ENCODE results near the gene MADD.

The MADD gene

DNA sequence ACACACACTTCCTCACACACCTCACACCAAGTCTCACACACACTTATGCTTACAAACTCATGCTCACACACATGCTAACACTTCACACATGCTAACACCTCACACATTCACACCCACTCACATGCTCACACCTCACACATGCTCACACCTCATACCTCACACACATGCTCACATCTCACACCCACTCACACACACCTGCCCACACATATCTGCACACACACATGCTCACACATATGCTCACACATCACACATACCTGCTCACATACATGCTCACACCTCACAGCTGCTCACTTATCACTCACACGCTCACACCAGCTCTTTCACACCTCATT lies 87.0 kb downstream of the MADD start:
- H3K36me3 Mint-ChIP-seq (ENCODE audit: low read depth) = no peaks in the 10 kb centered on the region
- H3K27me3 Mint-ChIP-seq = no peaks in the 10 kb centered on the region
- peaks cover 24% of the 10 kb centered on the region for H3K4me1 Mint-ChIP-seq (ENCODE audit: low read depth)

DNA sequence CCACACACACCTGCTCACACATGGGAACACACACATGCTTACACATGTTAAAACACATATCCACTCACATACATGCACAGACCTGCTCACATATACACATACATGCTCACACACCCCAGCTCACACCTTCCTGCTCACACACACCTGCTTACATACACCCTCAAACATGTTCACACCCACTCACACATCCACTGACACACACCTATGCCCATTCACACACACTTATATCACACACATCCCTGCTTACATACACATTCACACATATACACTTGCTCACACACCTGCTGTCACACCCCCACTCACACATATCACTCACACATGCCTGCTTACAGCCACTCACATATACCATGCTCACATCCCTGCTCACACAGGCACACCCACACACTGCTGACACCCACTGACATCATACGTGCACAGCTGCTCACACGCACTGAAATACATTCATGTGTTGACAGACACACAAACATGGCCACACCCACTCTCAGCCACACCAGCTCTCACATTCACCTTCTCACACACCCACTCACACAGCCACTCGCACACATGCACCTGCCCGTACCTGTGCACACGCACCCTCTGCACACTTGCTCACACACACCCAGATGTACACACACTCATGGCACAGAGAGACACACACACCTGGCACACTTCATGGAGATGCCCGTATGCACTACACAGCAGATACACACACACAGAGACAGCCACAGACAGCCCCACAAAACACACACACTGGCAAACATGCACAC lies 88.2 kb downstream of the MADD start:
- peaks cover 24% of the 10 kb centered on the region for H3K4me1 Mint-ChIP-seq (ENCODE audit: low read depth)
- H3K4me3 Mint-ChIP-seq = no peak overlapping the region
- H3K27me3 Mint-ChIP-seq = no peaks in the 10 kb centered on the region
- no peak overlapping the region for H3K27ac Mint-ChIP-seq
- no peaks in the 10 kb centered on the region for H3K36me3 Mint-ChIP-seq (ENCODE audit: low read depth)
- H3K9me3 Mint-ChIP-seq = no peaks in the 10 kb centered on the region

More for the DNA sequence above, 87.0 kb downstream of the MADD start:
- Mint-ChIP-seq H3K27ac (no peak overlapping the region), H3K9me3 (no peaks in the 10 kb centered on the region), H3K4me3 (no peak overlapping the region)

DNA sequence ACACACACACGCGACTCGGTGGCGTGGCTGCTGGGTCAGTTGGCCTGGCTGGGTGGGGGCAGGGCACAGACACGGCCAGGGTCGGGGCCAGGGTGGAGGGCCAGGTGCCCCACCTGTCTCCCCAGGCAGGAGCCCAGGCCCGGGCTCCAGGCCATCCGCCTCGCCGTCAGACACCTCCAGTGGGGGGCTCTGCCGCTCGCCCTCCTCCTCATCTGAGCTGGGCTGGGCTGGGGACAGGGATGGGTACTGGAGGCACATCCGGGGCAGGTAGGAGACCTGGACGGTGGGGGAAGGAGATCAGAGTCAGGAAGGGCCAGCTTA lies 88.8 kb downstream of the MADD start:
- Mint-ChIP-seq H3K4me1 (ENCODE audit: low read depth) (peaks cover 24% of the 10 kb centered on the region), H3K9me3 (no peaks in the 10 kb centered on the region), H3K27me3 (no peaks in the 10 kb centered on the region), H3K4me3 (no peak overlapping the region), H3K27ac (no peak overlapping the region), H3K36me3 (ENCODE audit: low read depth) (no peaks in the 10 kb centered on the region)

DNA sequence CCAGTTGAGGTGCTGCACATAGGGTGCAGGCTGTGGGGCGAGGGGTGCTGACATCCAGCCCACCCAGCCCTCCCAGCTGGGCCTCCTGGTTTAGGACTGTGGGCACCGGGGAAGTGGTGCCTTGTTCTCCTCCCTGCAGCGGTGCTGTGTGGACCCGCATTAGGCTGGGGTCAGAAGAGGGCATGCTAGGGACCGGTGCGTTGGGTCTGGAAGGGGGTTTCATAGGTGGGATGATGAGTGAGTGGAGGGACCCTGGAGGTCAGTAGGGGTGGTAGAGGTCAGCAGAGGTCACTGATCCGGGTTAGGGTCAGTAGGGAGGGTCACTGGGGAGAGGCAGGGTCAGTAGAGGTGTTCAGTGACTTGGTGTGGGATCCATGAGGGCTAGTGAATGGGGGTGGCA lies 89.2 kb downstream of the MADD start:
- peak overlapping the region; percentile 51 for H3K27ac Mint-ChIP-seq
- H3K9me3 Mint-ChIP-seq = no peaks in the 10 kb centered on the region
- no peaks in the 10 kb centered on the region for H3K36me3 Mint-ChIP-seq (ENCODE audit: low read depth)
- H3K27me3 Mint-ChIP-seq = no peaks in the 10 kb centered on the region
- H3K4me1 Mint-ChIP-seq (ENCODE audit: low read depth) = peaks cover 24% of the 10 kb centered on the region
- H3K4me3 Mint-ChIP-seq = no peak overlapping the region

DNA sequence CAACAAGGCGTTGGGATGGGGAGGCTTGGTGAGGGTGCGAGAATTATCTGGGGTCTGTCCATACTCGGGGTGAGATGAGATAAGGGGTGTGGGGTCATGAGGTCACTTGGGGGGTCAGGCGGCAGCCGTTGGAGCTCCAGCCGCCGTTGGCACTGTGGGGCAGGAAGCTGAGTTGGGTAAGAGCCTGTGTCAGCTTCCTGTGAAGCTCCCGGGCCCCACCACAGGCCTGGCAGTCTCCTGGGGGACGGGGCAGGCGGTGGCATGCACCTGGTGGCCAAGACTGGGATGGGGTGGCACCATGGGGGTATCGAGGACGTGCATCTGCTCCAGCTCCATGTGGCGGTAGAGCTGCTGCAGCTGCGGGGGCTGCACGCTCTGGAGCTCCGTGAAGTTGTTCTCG lies 89.7 kb downstream of the MADD start:
- H3K9me3 Mint-ChIP-seq = no peaks in the 10 kb centered on the region
- no peaks in the 10 kb centered on the region for H3K27me3 Mint-ChIP-seq
- H3K4me3 Mint-ChIP-seq = no peak overlapping the region
- peak overlapping the region; percentile 51 for H3K27ac Mint-ChIP-seq
- no peaks in the 10 kb centered on the region for H3K36me3 Mint-ChIP-seq (ENCODE audit: low read depth)
- H3K4me1 Mint-ChIP-seq (ENCODE audit: low read depth) = peaks cover 24% of the 10 kb centered on the region

DNA sequence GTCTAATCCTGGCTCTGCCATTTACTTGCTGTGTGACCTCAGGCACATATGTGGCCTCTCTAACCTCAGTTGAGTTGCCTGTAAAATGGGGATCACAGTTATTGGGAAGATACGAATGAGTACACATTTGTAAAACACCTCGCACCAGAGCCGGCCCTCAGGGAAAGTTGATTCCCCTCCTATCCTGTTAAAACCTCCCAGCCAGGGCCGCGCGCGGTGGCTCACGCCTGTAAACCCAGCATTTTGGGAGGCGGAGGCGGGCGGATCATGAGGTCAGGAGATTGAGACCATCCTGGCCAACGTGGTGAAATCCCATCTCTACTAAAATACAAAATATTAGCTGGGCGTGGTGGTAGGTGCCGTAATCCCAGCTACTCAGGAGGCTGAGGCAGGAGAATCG lies 90.4 kb downstream of the MADD start:
- Mint-ChIP-seq H3K27ac (no peak overlapping the region), H3K4me1 (ENCODE audit: low read depth) (peaks cover 24% of the 10 kb centered on the region), H3K9me3 (no peaks in the 10 kb centered on the region), H3K36me3 (ENCODE audit: low read depth) (no peaks in the 10 kb centered on the region), H3K27me3 (no peaks in the 10 kb centered on the region), H3K4me3 (no peak overlapping the region)

DNA sequence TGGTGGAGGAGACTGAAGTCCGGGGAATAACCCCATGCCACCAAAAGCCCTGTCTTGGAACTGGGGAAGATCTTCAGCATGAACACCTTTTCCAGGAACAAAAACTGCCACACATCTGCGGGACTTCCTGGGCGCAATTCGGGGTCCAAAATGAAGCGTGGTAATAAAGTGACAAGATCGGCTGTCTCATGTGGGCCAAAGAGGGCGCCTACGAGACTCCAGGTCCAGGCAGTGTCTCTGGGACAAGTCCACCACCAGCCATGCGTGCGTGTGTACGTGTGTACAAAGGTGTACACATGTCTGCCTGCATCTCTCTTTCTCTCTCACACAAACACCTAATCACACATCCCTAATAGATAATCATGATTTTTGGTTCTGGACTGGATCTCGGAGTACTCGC lies 91.5 kb downstream of the MADD start:
- Mint-ChIP-seq H3K36me3 (ENCODE audit: low read depth) (no peaks in the 10 kb centered on the region), H3K27ac (peak overlapping the region; percentile 57), H3K27me3 (no peaks in the 10 kb centered on the region), H3K4me1 (ENCODE audit: low read depth) (peaks cover 31% of the 10 kb centered on the region), H3K9me3 (no peaks in the 10 kb centered on the region), H3K4me3 (no peak overlapping the region)

DNA sequence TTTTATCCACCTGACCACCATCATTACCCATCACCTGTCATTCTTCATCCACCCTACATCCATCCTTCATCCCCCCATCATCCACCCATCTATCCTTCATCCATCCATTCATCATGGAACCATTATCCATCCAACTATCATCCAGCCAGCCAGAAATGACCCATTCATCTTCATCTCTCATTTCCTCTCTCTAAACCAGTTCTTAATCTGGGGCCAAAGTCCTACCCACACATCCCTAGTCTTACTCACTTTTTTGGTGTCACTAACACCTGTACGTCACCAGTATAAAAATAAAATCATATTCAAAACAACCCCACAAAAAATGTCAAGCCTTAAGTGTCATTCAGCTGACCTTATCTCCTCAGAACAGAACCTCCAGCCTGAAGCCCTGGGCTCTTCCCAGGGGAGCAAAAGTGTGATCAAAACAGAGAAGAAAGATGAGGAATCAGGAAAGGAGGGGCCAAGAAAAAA lies 96.1 kb downstream of the MADD start:
- peaks cover 8% of the 10 kb centered on the region for H3K36me3 Mint-ChIP-seq (ENCODE audit: low read depth)

GRCh38 chr11:47369676-47370075 lies 99.7 kb downstream of the MADD start:
- Mint-ChIP-seq H3K36me3 (ENCODE audit: low read depth) (peaks cover 8% of the 10 kb centered on the region), H3K9me3 (no peaks in the 10 kb centered on the region), H3K4me1 (ENCODE audit: low read depth) (peaks cover 44% of the 10 kb centered on the region), H3K4me3 (peak overlapping the region; percentile 56), H3K27me3 (no peaks in the 10 kb centered on the region), H3K27ac (peak overlapping the region; percentile 93)

More for the DNA sequence above, 96.1 kb downstream of the MADD start:
- Mint-ChIP-seq H3K4me1 (ENCODE audit: low read depth) (peaks cover 43% of the 10 kb centered on the region), H3K27me3 (no peaks in the 10 kb centered on the region), H3K4me3 (no peak overlapping the region), H3K9me3 (no peaks in the 10 kb centered on the region), H3K27ac (peak overlapping the region; percentile 71)

- H3K27me3 Mint-ChIP-seq = no peaks in the 10 kb centered on the region
- no peak overlapping the region for H3K4me3 Mint-ChIP-seq
- peaks cover 44% of the 10 kb centered on the region for H3K4me1 Mint-ChIP-seq (ENCODE audit: low read depth)
- no peak overlapping the region for H3K27ac Mint-ChIP-seq
- peaks cover 4% of the 10 kb centered on the region for H3K36me3 Mint-ChIP-seq (ENCODE audit: low read depth)
- H3K9me3 Mint-ChIP-seq = no peaks in the 10 kb centered on the region
Measured at GRCh38 chr11:47372422-47372821, 102.5 kb downstream of the MADD start.

GRCh38 chr11:47373876-47374719 lies 104.2 kb downstream of the MADD start:
- H3K27me3 Mint-ChIP-seq = no peaks in the 10 kb centered on the region
- H3K4me3 Mint-ChIP-seq = no peak overlapping the region
- H3K4me1 Mint-ChIP-seq (ENCODE audit: low read depth) = peaks cover 39% of the 10 kb centered on the region
- H3K27ac Mint-ChIP-seq = no peak overlapping the region
- no peaks in the 10 kb centered on the region for H3K36me3 Mint-ChIP-seq (ENCODE audit: low read depth)
- no peaks in the 10 kb centered on the region for H3K9me3 Mint-ChIP-seq

DNA sequence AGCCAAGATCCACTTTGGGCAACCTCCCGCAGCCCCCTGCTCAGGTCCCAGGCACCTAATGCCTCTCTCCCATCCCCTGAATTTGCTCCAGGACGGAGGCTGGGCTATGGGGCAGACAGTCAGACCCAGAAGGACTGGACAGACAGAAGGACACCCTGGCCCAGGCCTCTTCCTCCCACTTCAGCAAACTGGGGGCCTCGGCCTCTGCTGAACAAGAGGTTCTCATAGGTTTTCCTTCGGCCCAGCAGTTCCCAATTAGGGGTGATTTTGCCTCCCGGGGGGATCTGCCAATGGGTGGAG lies 104.7 kb downstream of the MADD start:
- Mint-ChIP-seq H3K27ac (no peak overlapping the region), H3K9me3 (no peaks in the 10 kb centered on the region), H3K4me3 (peak overlapping the region; percentile 20), H3K4me1 (ENCODE audit: low read depth) (peaks cover 33% of the 10 kb centered on the region), H3K27me3 (no peaks in the 10 kb centered on the region), H3K36me3 (ENCODE audit: low read depth) (no peaks in the 10 kb centered on the region)

DNA sequence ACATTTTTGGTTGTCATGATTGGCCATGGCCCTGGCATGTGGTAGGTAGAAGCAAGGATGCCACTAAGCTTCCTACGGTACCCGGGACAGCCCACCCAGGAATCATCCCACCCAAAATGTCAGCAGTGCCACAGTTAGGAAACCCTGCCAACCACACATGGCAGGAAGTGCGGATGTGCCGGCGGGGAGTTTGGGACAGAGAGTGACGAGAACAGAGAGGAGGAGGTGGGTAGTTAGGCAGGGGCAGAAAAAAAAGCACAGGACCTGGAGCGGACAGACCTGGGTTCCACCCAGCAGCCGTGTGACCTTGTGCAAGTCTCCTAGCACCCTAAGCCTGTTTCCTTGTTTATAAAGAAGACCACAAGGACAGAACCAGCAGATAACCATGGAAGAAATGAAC lies 105.1 kb downstream of the MADD start:
- Mint-ChIP-seq H3K27me3 (no peaks in the 10 kb centered on the region), H3K36me3 (ENCODE audit: low read depth) (no peaks in the 10 kb centered on the region), H3K9me3 (no peaks in the 10 kb centered on the region), H3K4me1 (ENCODE audit: low read depth) (peaks cover 29% of the 10 kb centered on the region), H3K27ac (no peak overlapping the region), H3K4me3 (peak overlapping the region; percentile 20)

- Mint-ChIP-seq H3K27me3 (no peaks in the 10 kb centered on the region), H3K36me3 (ENCODE audit: low read depth) (no peaks in the 10 kb centered on the region), H3K9me3 (no peaks in the 10 kb centered on the region), H3K27ac (no peak overlapping the region), H3K4me1 (ENCODE audit: low read depth) (peaks cover 26% of the 10 kb centered on the region), H3K4me3 (no peak overlapping the region)
Measured at GRCh38 chr11:47375546-47376085, 105.7 kb downstream of the MADD start.

DNA sequence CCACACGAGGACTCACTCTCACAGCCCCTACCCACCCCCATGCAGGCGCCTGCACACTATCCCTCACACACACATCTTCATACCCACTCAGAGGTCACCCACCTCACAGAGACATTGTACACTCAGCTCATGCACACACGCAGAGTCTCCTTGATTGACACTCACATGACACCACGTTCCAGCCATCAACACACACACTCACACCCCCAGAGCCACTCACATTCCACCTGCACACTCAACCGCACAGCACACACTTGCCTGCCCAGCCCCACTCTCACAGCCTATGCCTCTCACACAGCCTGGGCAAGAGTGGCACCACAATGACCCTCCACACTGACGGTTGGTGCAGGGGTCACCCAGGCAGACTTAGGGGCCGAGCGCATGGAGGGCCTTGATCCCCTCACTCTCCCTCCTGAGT lies 106.2 kb downstream of the MADD start:
- no peaks in the 10 kb centered on the region for H3K9me3 Mint-ChIP-seq
- peak overlapping the region; percentile 44 for H3K4me3 Mint-ChIP-seq
- H3K36me3 Mint-ChIP-seq (ENCODE audit: low read depth) = no peaks in the 10 kb centered on the region
- H3K27ac Mint-ChIP-seq = no peak overlapping the region
- H3K4me1 Mint-ChIP-seq (ENCODE audit: low read depth) = peaks cover 22% of the 10 kb centered on the region
- H3K27me3 Mint-ChIP-seq = no peaks in the 10 kb centered on the region

Data from stimulated activated naive CD8-positive, alpha-beta T cell treated with anti-CD3 and anti-CD28 coated beads, Interleukin-15, Interleukin-2, amounts not matched to agents 100 ng/mL and 50 ng/mL, for 24 hours (primary cell).